Trophoblast cell (in vitro differentiated cells and primary cell): ENCODE measurements around the gene LAMA2.

ENCODE experiments used
- DNase-seq, 2 donors: peaks; one replicate each; pipeline ENCODE4 v3.0.0-alpha.2; 2016
- H2AFZ ChIP-seq: 2 replicates; pipeline ENCODE4 v1.6.1; 2013; ENCODE audit warnings: low read length, moderate library complexity, mild to moderate bottlenecking; ENCODE audit not compliant: insufficient read depth, poor library complexity
- H2AK5ac ChIP-seq: 2 replicates; pipeline ENCODE4 v1.6.1; 2013; ENCODE audit warnings: mild to moderate bottlenecking, low read length
- H2BK120ac ChIP-seq: 2 replicates; pipeline ENCODE4 v1.6.1; 2013; ENCODE audit warnings: low read length, mild to moderate bottlenecking, moderate library complexity; ENCODE audit not compliant: insufficient read depth, poor library complexity
- H2BK12ac ChIP-seq: 2 replicates; pipeline ENCODE4 v1.6.1; 2013; ENCODE audit warnings: mild to moderate bottlenecking, low read length, moderate library complexity
- H2BK5ac ChIP-seq: 2 replicates; pipeline ENCODE4 v1.6.1; 2013; ENCODE audit warnings: low read length, low read depth, moderate library complexity, mild to moderate bottlenecking; ENCODE audit not compliant: poor library complexity
- H3K14ac ChIP-seq: 2 replicates; pipeline ENCODE4 v1.6.1; 2013; ENCODE audit warnings: mild to moderate bottlenecking, low read length
- H3K18ac ChIP-seq: 2 replicates; pipeline ENCODE4 v1.6.1; 2013; ENCODE audit warnings: mild to moderate bottlenecking, low read length
- H3K23ac ChIP-seq: 2 replicates; pipeline ENCODE4 v1.6.1; 2013; ENCODE audit warnings: low read length
- H3K27ac ChIP-seq: 2 replicates; pipeline ENCODE4 v1.5.1; 2013; ENCODE audit warnings: low read depth, mild to moderate bottlenecking, inconsistent platforms, low read length, moderate library complexity
- H3K27me3 ChIP-seq: 2 replicates; pipeline ENCODE4 v1.6.1; 2013; ENCODE audit warnings: inconsistent platforms, mild to moderate bottlenecking, low read length, moderate library complexity; ENCODE audit not compliant: insufficient read depth
- H3K36me3 ChIP-seq, 2 experiments: 1 replicate in 1 of 2; 2 replicates in 1 of 2; pipeline ENCODE4 v1.6.1; 2013; ENCODE audit warnings: low read length in 2 of 2, mild to moderate bottlenecking in 2 of 2, moderate library complexity in 1 of 2; ENCODE audit not compliant: insufficient read depth in 2 of 2, control insufficient read depth in 1 of 2
- H3K4ac ChIP-seq: 2 replicates; pipeline ENCODE4 v1.6.1; 2013; ENCODE audit warnings: low read depth, mild to moderate bottlenecking, low read length, moderate library complexity
- H3K4me1 ChIP-seq, 2 experiments: 1 replicate in 1 of 2; 2 replicates in 1 of 2; pipeline ENCODE4 v1.6.1; 2013; ENCODE audit warnings: low read length in 2 of 2, mild to moderate bottlenecking in 2 of 2, moderate library complexity in 1 of 2; ENCODE audit not compliant: insufficient read depth in 2 of 2, control insufficient read depth in 1 of 2
- H3K4me2 ChIP-seq: 2 replicates; pipeline ENCODE4 v1.6.1; 2013; ENCODE audit warnings: inconsistent platforms, mild to moderate bottlenecking, low read length, moderate library complexity
- H3K4me3 ChIP-seq: 2 replicates; pipeline ENCODE4 v1.5.1; 2013; ENCODE audit warnings: mild to moderate bottlenecking, low read depth, low read length, inconsistent platforms
- H3K79me1 ChIP-seq: one replicate; pipeline ENCODE4 v1.6.1; 2013; ENCODE audit warnings: low read length
- H3K79me2 ChIP-seq: 2 replicates; pipeline ENCODE4 v1.6.1; 2013; ENCODE audit warnings: low read length, mild to moderate bottlenecking; ENCODE audit not compliant: control insufficient read depth, insufficient read depth, poor library complexity
- H3K9ac ChIP-seq: 2 replicates; pipeline ENCODE4 v1.6.1; 2013; ENCODE audit warnings: mild to moderate bottlenecking, low read length
- H3K9me3 ChIP-seq: 2 replicates; pipeline ENCODE4 v1.6.1; 2013; ENCODE audit warnings: low read depth, mild to moderate bottlenecking, control low read depth, inconsistent platforms, low read length; ENCODE audit not compliant: insufficient read depth
- H4K12ac ChIP-seq: 2 replicates; pipeline ENCODE4 v1.6.1; 2013; ENCODE audit warnings: low read depth, mild to moderate bottlenecking, low read length, moderate library complexity
- H4K8ac ChIP-seq: 2 replicates; pipeline ENCODE4 v1.6.1; 2013; ENCODE audit warnings: low read depth, mild to moderate bottlenecking, low read length, moderate library complexity
- H4K91ac ChIP-seq: one replicate; pipeline ENCODE4 v1.6.1; 2013; ENCODE audit warnings: low read depth, mild to moderate bottlenecking, low read length, moderate library complexity
- WGBS: extraction: QIAGEN DNeasy Blood & Tissue Kit; methylation state at CpG from one replicate; pipeline ENCODE4 v1.1.7; 2013; ENCODE audit warnings: missing lambda C conversion rate; ENCODE audit not compliant: insufficient read length, insufficient coverage; ENCODE audit errors: extremely low coverage; 5-methylcytosine and 5-hydroxymethylcytosine counted together

The LAMA2 gene

DNA sequence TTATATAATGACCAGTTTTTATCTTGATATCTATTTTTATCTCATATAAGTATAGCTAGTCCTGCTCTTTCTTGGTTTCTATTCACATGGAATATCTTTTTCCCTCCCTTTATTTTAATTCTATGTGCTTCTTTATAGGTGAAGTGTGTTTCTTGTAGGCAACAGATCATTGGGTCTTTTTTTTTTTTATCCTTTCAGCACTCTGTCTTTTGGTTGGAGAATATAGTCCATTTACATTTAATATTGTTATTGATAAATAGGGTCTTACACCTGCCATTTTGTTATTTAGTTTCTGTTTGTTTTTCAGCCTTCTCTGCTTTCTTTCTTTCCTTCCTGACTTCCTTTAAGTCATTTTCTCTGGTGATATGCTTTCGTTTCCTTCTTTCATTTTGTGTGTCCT is 22.2 kb upstream of the LAMA2 start:
- Histone ChIP-seq H2AK5ac (no peak overlapping the region), H2BK120ac (no peak overlapping the region), H3K4me3 (no peak overlapping the region), H3K36me3 (no peaks in the 10 kb centered on the region), H3K4me1 (no peaks in the 10 kb centered on the region), H3K9me3 (no peaks in the 10 kb centered on the region), H4K91ac (no peak overlapping the region), H3K79me2 (no peaks in the 10 kb centered on the region), H3K18ac (no peak overlapping the region), H4K8ac (no peak overlapping the region), H2AFZ (no peak overlapping the region), H3K4ac (no peak overlapping the region), H3K79me1 (no peaks in the 10 kb centered on the region), H3K23ac (no peak overlapping the region), H3K27me3 (no peaks in the 10 kb centered on the region), H3K9ac (no peak overlapping the region), H2BK5ac (no peak overlapping the region), H4K12ac (no peak overlapping the region), H3K14ac (no peak overlapping the region), H3K27ac (no peak overlapping the region), H2BK12ac (no peak overlapping the region), H3K4me2 (no peak overlapping the region)
- DNase-seq, result no peak
- no CpG with 5 or more reads among the region's 1 CpG for WGBS

GRCh38 chr6:128863983-128864382 is 19.0 kb upstream of the LAMA2 start:
- H2BK5ac ChIP-seq, result no peak overlapping the region
- no peak overlapping the region for H3K4ac ChIP-seq
- H4K8ac ChIP-seq, result no peak overlapping the region
- no peak overlapping the region for H3K27ac ChIP-seq
- H2AFZ ChIP-seq, result no peak overlapping the region
- no peak overlapping the region for H4K91ac ChIP-seq
- H3K79me1 ChIP-seq, result no peaks in the 10 kb centered on the region
- H2AK5ac ChIP-seq, result no peak overlapping the region
- H3K4me3 ChIP-seq, result no peak overlapping the region
- no peaks in the 10 kb centered on the region for H3K9me3 ChIP-seq
- H3K36me3 ChIP-seq, result no peaks in the 10 kb centered on the region
- no peak overlapping the region for H2BK120ac ChIP-seq
- H3K23ac ChIP-seq, result no peak overlapping the region
- H3K4me1 ChIP-seq, result no peaks in the 10 kb centered on the region
- no peak for DNase-seq
- H3K9ac ChIP-seq, result no peak overlapping the region
- no peak overlapping the region for H3K4me2 ChIP-seq
- H2BK12ac ChIP-seq, result no peak overlapping the region
- H3K14ac ChIP-seq, result no peak overlapping the region
- no peaks in the 10 kb centered on the region for H3K79me2 ChIP-seq
- H3K27me3 ChIP-seq, result no peaks in the 10 kb centered on the region
- H3K18ac ChIP-seq, result no peak overlapping the region
- no peak overlapping the region for H4K12ac ChIP-seq

DNA sequence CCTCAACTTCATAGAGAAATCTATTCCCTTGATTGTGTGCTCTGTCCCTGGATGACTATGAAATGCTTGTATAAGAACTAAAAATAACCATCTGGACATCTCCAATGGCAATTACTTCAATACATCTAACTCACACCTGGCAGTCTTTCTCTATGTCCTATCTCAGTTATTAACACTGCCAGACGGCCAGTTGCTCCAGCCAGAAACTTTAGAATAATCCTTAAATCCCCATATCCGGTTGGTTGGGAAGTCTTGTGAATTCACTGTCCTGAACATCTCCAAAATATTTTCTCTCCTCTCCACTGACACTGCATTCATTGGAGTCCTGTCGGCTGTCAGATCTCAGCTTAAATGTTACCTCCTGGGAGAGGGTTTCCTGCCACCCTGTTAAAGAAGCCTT is 12.2 kb upstream of the LAMA2 start:
- no peak overlapping the region for H4K12ac ChIP-seq
- no peak overlapping the region for H2BK5ac ChIP-seq
- H3K9me3 ChIP-seq, result no peaks in the 10 kb centered on the region
- H3K4me2 ChIP-seq, result no peak overlapping the region
- no peak overlapping the region for H3K27ac ChIP-seq
- H4K8ac ChIP-seq, result no peak overlapping the region
- H3K9ac ChIP-seq, result no peak overlapping the region
- no peak overlapping the region for H3K23ac ChIP-seq
- H3K18ac ChIP-seq, result no peak overlapping the region
- no peak overlapping the region for H3K4me3 ChIP-seq
- no peak overlapping the region for H2BK120ac ChIP-seq
- H3K27me3 ChIP-seq, result no peaks in the 10 kb centered on the region
- no peaks in the 10 kb centered on the region for H3K36me3 ChIP-seq
- no peak overlapping the region for H4K91ac ChIP-seq
- H2BK12ac ChIP-seq, result no peak overlapping the region
- DNase-seq, result no peak
- no peak overlapping the region for H3K14ac ChIP-seq
- no peak overlapping the region for H2AFZ ChIP-seq
- H3K79me1 ChIP-seq, result no peaks in the 10 kb centered on the region
- no peak overlapping the region for H3K4ac ChIP-seq
- WGBS, result no CpG with 5 or more reads among the region's 3 CpGs
- H3K4me1 ChIP-seq, result no peaks in the 10 kb centered on the region
- no peaks in the 10 kb centered on the region for H3K79me2 ChIP-seq
- no peak overlapping the region for H2AK5ac ChIP-seq

DNA sequence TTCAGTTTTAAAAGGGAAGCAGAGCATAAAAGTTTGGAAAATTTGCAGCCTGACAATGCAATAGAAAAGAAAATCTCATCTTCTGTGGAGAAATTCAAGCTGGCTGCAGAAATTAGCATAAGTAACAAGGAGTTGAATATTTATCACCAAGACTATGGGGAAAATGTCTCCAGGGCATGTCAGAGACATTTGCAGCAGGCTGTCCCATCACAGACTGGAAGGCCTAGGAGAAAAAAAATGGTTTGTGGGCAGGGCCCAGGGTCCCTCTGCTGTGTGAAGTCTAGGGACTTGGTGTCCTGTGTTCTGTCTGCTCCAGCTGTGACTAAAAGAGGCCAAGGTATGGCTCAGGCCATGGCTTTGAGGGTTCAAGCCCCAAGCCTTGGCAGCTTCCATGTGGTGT is 8.1 kb upstream of the LAMA2 start:
- no peak overlapping the region for H3K4me3 ChIP-seq
- no peak overlapping the region for H3K23ac ChIP-seq
- H3K36me3 ChIP-seq, result no peaks in the 10 kb centered on the region
- H3K9ac ChIP-seq, result no peak overlapping the region
- no peak overlapping the region for H2BK12ac ChIP-seq
- H3K14ac ChIP-seq, result no peak overlapping the region
- H3K4ac ChIP-seq, result no peak overlapping the region
- H2BK5ac ChIP-seq, result no peak overlapping the region
- H2AFZ ChIP-seq, result no peak overlapping the region
- H3K4me1 ChIP-seq, result no peaks in the 10 kb centered on the region
- H3K27ac ChIP-seq, result no peak overlapping the region
- H4K8ac ChIP-seq, result no peak overlapping the region
- H3K9me3 ChIP-seq, result no peaks in the 10 kb centered on the region
- no peak overlapping the region for H3K18ac ChIP-seq
- H3K79me2 ChIP-seq, result no peaks in the 10 kb centered on the region
- H2AK5ac ChIP-seq, result no peak overlapping the region
- H2BK120ac ChIP-seq, result no peak overlapping the region
- H4K91ac ChIP-seq, result no peak overlapping the region
- no peaks in the 10 kb centered on the region for H3K27me3 ChIP-seq
- no peak overlapping the region for H3K4me2 ChIP-seq
- DNase-seq, result no peak
- no peaks in the 10 kb centered on the region for H3K79me1 ChIP-seq
- H4K12ac ChIP-seq, result no peak overlapping the region

DNA sequence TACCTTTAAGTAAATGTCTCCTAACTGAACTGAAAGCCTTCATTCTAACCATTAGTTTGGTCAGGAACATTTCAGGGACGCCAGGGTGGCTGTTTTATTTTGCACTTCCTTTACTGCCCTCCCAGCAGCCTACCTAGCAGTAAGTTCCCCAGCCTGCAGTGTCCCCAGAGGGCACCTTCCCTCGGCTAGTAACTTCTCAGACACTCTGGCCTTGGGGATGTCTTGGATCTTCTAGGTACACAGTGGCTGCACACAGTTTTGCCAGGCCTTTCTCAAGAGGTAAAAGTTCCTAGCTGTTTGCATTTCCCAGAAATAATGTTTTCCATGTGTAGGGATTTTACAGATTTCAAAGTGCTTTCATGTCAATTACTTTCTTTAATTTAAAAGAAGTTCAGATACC is 378 bp upstream of the LAMA2 start:
- DNase-seq, result no peak
- Histone ChIP-seq H2AK5ac (no peak overlapping the region), H3K27me3 (no peaks in the 10 kb centered on the region), H4K91ac (no peak overlapping the region), H3K23ac (no peak overlapping the region), H3K79me2 (no peaks in the 10 kb centered on the region), H3K18ac (no peak overlapping the region), H4K8ac (no peak overlapping the region), H3K36me3 (no peaks in the 10 kb centered on the region), H3K9me3 (no peaks in the 10 kb centered on the region), H3K14ac (no peak overlapping the region), H3K9ac (no peak overlapping the region), H3K4me3 (no peak overlapping the region), H2BK5ac (no peak overlapping the region), H2BK12ac (no peak overlapping the region), H3K4me1 (peaks cover 4% of the 10 kb centered on the region in 2 experiments), H3K4me2 (peak overlapping the region; percentile 85), H3K27ac (no peak overlapping the region), H2AFZ (no peak overlapping the region), H4K12ac (no peak overlapping the region), H3K4ac (no peak overlapping the region), H2BK120ac (no peak overlapping the region), H3K79me1 (no peaks in the 10 kb centered on the region)
- WGBS, result no CpG with 5 or more reads among the region's 2 CpGs
